GM12873 (cell line): ENCODE data around the gene NFIA.

Source experiments
- TF ChIP-seq, protein P1 (sequence below): IDR thresholded peaks from 2 replicates; pipeline ENCODE4 v1.5.1; 2012; ENCODE audit warnings: low read depth, mild to moderate bottlenecking, moderate library complexity, low read length, control low read depth; ENCODE audit not compliant: insufficient read depth; ENCODE audit errors: missing control alignments

Gene NFIA

DNA sequence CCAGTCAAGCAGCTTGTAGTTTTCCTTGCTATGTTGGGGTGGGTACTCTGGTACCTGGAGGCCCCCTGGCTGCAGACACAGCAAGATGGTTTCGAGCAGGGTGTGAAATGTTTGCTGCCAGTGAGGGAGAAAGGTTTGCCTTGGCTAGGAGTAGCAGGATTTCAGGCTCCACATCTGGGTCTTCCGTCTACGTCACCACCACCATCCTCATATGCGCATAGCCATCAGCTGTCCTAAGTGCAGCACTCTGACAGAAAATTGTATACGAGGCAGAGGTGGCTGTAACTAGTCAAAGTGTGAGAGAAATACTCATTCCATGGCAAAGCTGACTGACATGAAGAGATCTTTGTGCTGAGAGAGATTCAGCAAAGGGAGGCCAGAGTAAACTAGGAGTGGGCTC lies 212.6 kb downstream of the NFIA start:
- TF ChIP-seq, protein P1, sequence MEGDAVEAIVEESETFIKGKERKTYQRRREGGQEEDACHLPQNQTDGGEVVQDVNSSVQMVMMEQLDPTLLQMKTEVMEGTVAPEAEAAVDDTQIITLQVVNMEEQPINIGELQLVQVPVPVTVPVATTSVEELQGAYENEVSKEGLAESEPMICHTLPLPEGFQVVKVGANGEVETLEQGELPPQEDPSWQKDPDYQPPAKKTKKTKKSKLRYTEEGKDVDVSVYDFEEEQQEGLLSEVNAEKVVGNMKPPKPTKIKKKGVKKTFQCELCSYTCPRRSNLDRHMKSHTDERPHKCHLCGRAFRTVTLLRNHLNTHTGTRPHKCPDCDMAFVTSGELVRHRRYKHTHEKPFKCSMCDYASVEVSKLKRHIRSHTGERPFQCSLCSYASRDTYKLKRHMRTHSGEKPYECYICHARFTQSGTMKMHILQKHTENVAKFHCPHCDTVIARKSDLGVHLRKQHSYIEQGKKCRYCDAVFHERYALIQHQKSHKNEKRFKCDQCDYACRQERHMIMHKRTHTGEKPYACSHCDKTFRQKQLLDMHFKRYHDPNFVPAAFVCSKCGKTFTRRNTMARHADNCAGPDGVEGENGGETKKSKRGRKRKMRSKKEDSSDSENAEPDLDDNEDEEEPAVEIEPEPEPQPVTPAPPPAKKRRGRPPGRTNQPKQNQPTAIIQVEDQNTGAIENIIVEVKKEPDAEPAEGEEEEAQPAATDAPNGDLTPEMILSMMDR, result no peak

DNA sequence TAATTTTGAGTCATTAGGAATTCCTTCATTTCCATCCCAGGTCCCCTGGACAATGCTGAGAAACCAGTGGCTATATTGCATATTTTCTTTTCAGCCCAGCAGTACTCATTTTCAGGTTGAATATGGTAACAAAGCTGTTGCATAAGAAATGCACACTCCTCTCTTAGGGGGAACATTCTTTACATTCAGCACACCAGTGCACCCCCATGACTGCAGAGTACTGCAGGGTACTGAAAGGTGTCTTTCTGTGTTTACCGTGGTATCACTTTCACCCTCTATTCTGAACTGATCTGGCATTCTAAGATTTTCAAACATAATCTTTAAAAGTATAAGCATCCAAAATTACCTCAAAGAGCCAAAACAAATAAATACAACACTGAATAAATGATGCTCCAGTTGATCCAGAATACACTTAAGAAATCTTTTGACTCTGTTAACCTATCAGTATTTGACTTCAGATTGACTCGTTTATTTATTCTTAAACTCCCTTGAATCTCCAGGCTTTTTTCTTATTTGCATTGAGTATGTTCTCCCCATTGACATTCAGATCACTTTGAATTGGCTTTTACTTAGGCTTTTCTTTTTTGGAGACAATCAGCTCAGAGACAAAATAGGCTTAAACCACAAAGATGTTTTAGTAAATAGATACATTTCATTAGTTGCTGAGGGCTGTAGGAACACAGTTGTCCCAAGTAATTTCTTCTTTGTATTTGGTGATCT lies 213.6 kb downstream of the NFIA start:
- TF ChIP-seq, protein P1, result no peak

DNA sequence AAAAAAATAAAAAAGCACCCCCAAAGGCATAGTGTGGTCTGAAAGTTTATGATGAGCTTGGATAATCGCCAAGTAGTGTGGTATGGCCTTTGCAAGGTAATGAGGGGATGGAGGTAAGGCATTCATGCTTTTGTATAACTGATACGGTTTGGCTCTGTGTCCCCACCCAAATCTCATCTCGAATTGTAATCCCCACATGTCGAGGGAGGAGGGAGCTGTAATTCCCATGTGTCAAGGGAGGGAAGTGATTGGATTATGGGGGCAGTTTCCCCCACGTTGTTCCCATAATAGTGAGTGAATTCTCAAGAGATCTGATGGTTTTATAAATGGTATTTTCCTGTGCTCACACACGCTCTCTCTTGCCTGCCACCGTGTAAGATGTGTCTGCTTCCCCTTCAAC lies 215.5 kb downstream of the NFIA start:
- TF ChIP-seq, protein P1, result no peak

- TF ChIP-seq, protein P1, result no peak
Observed at GRCh38 chr1:61299463-61299862, 217.1 kb downstream of the NFIA start.

- TF ChIP-seq, protein P1, result no peak
Observed at GRCh38 chr1:61300899-61301298, 218.5 kb downstream of the NFIA start.

DNA sequence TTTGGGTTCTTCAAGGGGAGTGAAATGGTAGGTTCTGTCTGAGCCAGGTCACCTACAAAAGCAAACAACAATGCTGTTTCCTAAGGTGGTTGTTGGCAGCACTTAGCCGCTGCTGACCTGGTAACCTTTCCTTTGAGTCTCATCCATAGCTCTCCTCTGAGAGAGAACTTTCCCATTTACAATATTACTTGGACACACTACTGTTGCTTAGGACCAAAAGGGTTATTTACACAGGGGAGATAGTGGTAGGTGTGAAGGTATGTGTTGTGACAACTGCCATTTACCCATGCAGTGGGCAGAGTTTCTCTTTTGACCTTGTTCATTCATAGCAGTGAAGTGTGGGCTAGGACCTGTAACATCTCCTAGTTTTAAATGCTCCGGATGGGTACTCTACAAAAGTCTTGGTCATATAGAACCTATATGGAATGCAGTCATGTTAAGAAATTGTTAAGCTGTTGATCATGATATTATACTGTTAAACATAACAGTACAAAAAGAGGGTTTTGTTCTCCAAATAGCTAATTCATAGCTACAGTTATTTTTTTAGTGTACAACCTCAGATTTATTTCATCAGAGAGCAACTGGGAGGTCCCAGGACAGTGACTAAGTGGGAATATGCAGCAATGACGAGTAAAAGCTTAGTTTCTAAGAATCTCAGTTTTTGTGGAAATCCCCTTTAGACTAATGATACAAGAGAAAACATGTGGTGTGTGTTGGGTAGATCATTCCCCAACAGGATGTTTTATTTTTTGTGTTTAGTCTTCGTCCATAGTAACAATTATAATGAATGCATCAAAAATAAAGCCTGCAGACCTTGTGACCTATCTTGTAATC lies 219.7 kb downstream of the NFIA start:
- TF ChIP-seq, protein P1, result no peak

GRCh38 chr1:61307422-61308142 lies 225.2 kb downstream of the NFIA start:
- TF ChIP-seq, protein P1, result no peak
